Transverse colon (tissue), 4 donors: ENCODE data around the gene IL4R. TPM values are rescaled to one million over a fixed set of nuclear protein-coding genes. Genes with fewer than 3 reads are reported as not detected.

Experiments
- DNase-seq: peaks from one replicate; pipeline ENCODE4 v3.0.0-alpha.2; 2019
- H3K27ac ChIP-seq, 4 donors: fragments of 200-600 bp; sonication (generic); 2 replicates each; pipeline ENCODE4 v1.5.1; 2016 to 2018; ENCODE audit warnings: inconsistent platforms in 4 of 4
- H3K27me3 ChIP-seq: fragments of 200-600 bp; sonication (generic); 2 replicates; pipeline ENCODE4 v1.5.1; 2017; ENCODE audit warnings: inconsistent platforms
- H3K36me3 ChIP-seq, 4 donors: fragments of 200-600 bp; sonication (generic); 2 replicates each; pipeline ENCODE4 v1.5.1; 2017 to 2019; ENCODE audit warnings: inconsistent platforms in 4 of 4
- H3K4me1 ChIP-seq, 4 donors: fragments of 200-600 bp; sonication (generic); 2 replicates each; pipeline ENCODE4 v1.5.1; 2017 to 2020; ENCODE audit warnings: inconsistent platforms in 4 of 4
- H3K4me3 ChIP-seq, 4 donors: fragments of 200-600 bp; sonication (generic); 1 replicate in 1 of 4; 2 replicates in 3 of 4; pipeline versions ENCODE4 v1.5.1 to v1.6.1; 2017 to 2019; ENCODE audit warnings: inconsistent platforms in 4 of 4
- H3K9me3 ChIP-seq, 2 donors: fragments of 200-600 bp; sonication (generic); 2 replicates each; pipeline ENCODE4 v1.5.1; 2017 to 2019; ENCODE audit warnings: inconsistent platforms in 2 of 2
- EP300 ChIP-seq: sonication (generic); formaldehyde crosslinking; IDR thresholded peaks from one replicate; pipeline ENCODE4 v1.6.1; 2017; ENCODE audit warnings: antibody characterized with exemption, low read depth
- POLR2A ChIP-seq: fragments of 450-650 bp; IDR thresholded peaks from one replicate; pipeline ENCODE4 v1.6.1; 2016; ENCODE audit warnings: antibody characterized with exemption, mild to moderate bottlenecking, moderate library complexity
- POLR2AphosphoS5 ChIP-seq, 3 donors: sonication (generic); formaldehyde crosslinking; IDR thresholded peaks; one replicate each; pipeline ENCODE4 v1.6.1; 2016; ENCODE audit warnings: antibody characterized with exemption in 3 of 3
- WGBS, 2 donors: methylation state at CpG; one replicate each; pipeline ENCODE4 v1.1.5; 2018; ENCODE audit warnings: low coverage in 1 of 2; 5-methylcytosine and 5-hydroxymethylcytosine counted together
- in situ Hi-C, 4 donors: fragments of 200-750 bp; cut with MboI; loops; one replicate each; pipeline versions ENCODE4 v1.15.0 to v1.15.1; 2017; ENCODE audit warnings: low sequenced_read_pairs in 3 of 4, low pct_ligation_motif_present in 1 of 4, low pct_unique_long_range_greater_than_20kb in 1 of 4
- intact Hi-C: fragments of 100-400 bp; cut with DNase I; formaldehyde crosslinking; loops from one replicate; pipeline ENCODE4 v1.15.1; 2023; ENCODE audit warnings: low total_unique reads
- total RNA-seq, 4 donors: library from RNA; depleted of rRNA; stranded (reverse); fragments of >200 nt; gene quantifications; one replicate each; pipeline ENCODE4 v1.1.0, GENCODE V29; 2016
- TF ChIP-seq, protein P1 (sequence below), 5 experiments: fragments of 200-600 bp in 3 of 5; fragments of 450-650 bp in 2 of 5; sonication (generic) in 3 of 5; IDR thresholded peaks; 1 replicate in 2 of 5; 2 replicates in 3 of 5; pipeline ENCODE4 v1.5.1; 2016 to 2017; ENCODE audit warnings: antibody characterized with exemption in 5 of 5, inconsistent platforms in 3 of 5, mild to moderate bottlenecking in 2 of 5, moderate library complexity in 1 of 5

Gene IL4R
- total RNA-seq, 4 donors from 2014 or later, result 106 to 235 (median 156) TPM

DNA sequence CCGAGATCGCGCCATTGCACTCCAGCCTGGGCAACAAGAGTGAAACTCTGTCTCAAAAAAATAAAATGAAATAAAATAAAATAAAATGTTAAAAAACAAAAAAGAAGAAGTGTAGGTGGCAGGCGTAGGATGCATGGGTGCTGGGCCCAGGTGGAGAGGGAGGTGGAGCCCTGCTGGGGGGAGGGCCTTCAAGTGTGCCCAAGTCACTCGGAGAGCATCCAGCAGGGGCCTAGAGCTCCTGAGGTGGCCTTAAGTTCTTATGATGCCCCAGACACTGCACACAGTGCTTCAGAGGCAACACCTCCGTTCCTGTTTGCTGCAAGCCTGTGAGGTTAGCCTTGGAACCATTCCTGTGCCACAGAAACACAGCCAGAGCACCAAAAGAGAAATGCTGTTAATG lies 23.2 kb downstream of the IL4R start:
- no peaks in the 10 kb centered on the region for H3K9me3 ChIP-seq
- intact Hi-C loops, result no loop called here
- peak overlapping the region in 3 of 4 donors; percentile 93 to 99 (median 99) for H3K27ac ChIP-seq
- H3K4me1 ChIP-seq, result peaks cover 0 to 11% (median 1%) of the 10 kb centered on the region in 4 donors
- in situ Hi-C loops, result loop anchor here in 2 of 4 donors (25.0 kb wide), 1 partner anchor 100 kb away; no protein-coding TSS in a partner anchor
- peaks cover 0 to 29% (median 11%) of the 10 kb centered on the region in 4 donors for H3K36me3 ChIP-seq
- DNase-seq, result no peak
- WGBS, 2 donors, result 89 to 100% methylated on average over 5 to 6 of the region's 6 CpGs
- TF ChIP-seq POLR2AphosphoS5 (IDR thresholded peaks at IDR 0.05) (no peak), EP300 (no peak), POLR2A (no peak)
- TF ChIP-seq, protein P1, sequence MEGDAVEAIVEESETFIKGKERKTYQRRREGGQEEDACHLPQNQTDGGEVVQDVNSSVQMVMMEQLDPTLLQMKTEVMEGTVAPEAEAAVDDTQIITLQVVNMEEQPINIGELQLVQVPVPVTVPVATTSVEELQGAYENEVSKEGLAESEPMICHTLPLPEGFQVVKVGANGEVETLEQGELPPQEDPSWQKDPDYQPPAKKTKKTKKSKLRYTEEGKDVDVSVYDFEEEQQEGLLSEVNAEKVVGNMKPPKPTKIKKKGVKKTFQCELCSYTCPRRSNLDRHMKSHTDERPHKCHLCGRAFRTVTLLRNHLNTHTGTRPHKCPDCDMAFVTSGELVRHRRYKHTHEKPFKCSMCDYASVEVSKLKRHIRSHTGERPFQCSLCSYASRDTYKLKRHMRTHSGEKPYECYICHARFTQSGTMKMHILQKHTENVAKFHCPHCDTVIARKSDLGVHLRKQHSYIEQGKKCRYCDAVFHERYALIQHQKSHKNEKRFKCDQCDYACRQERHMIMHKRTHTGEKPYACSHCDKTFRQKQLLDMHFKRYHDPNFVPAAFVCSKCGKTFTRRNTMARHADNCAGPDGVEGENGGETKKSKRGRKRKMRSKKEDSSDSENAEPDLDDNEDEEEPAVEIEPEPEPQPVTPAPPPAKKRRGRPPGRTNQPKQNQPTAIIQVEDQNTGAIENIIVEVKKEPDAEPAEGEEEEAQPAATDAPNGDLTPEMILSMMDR (IDR thresholded peaks at IDR 0.05), result no peak
- H3K4me3 ChIP-seq, result no peak overlapping the region
- no peaks in the 10 kb centered on the region for H3K27me3 ChIP-seq

DNA sequence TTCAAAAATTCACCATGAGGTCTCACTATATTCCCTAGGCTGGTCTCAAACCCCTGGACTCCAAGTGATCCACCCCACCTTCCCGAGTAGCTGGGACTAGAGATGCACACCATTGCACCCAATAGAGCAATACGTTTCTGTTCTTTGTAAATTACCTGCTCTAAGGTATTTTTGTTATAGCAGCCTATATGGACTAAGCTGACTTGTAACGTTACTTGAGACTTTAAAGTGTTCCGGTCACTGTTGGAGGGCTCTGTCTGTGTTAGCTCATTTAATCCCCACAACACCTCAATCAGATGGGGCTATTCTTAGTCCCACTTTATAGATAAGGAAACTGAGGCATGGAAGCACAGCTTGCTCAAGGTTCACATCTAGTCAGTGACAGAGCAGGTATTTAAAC lies 25.4 kb downstream of the IL4R start:
- H3K27me3 ChIP-seq, result no peaks in the 10 kb centered on the region
- H3K36me3 ChIP-seq, result peaks cover 0 to 36% (median 14%) of the 10 kb centered on the region in 4 donors
- H3K27ac ChIP-seq, result no peak overlapping the region
- in situ Hi-C loops, result loop anchor here in 2 of 4 donors (25.0 kb wide), 1 partner anchor 102 kb away; no protein-coding TSS in a partner anchor
- TF ChIP-seq, protein P1 (IDR thresholded peaks at IDR 0.05), result no peak
- TF ChIP-seq POLR2A, result no peak
- no peak for TF ChIP-seq EP300
- TF ChIP-seq POLR2AphosphoS5 (IDR thresholded peaks at IDR 0.05), result no peak
- intact Hi-C loops, result no loop called here
- DNase-seq, result no peak
- WGBS, 2 donors, result 94 to 97% methylated on average over 4 of the region's 4 CpGs
- H3K9me3 ChIP-seq, result no peaks in the 10 kb centered on the region
- H3K4me1 ChIP-seq, result peaks cover 0 to 8% (median 1%) of the 10 kb centered on the region in 4 donors
- H3K4me3 ChIP-seq, result no peak overlapping the region

DNA sequence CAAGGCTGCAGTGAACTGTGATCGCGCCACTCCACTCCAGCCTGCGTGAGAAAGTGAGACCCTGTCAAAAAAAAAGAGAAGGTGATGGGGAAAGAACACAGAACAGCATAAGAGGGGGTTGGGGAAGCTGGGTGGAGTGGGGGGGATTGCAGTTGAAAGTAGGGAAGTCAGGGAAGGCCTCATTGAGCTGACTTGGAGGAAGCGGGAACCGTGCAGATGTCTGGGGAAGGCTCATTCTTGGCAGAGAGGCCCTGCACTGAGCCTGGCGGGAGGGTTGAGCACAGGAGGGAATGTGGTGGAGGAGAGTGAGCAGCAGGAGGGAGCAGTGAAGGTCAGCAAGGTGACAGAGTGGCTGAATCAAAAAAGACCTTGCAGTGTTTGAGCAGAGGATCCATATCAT lies 26.9 kb downstream of the IL4R start:
- 74 to 88% methylated on average over 3 to 6 of the region's 6 CpGs for WGBS, 2 donors
- Histone ChIP-seq H3K36me3 (peaks cover 0 to 45% (median 23%) of the 10 kb centered on the region in 4 donors), H3K27ac (no peak overlapping the region), H3K4me3 (no peak overlapping the region), H3K4me1 (no peaks in the 10 kb centered on the region), H3K9me3 (no peaks in the 10 kb centered on the region), H3K27me3 (no peaks in the 10 kb centered on the region)
- in situ Hi-C loops, result loop anchor here in 2 of 4 donors (25.0 kb wide), 1 partner anchor 103 kb away; no protein-coding TSS in a partner anchor
- DNase-seq, result no peak
- intact Hi-C loops, result no loop called here
- no peak for TF ChIP-seq EP300
- TF ChIP-seq, protein P1 (IDR thresholded peaks at IDR 0.05), result no peak
- TF ChIP-seq POLR2AphosphoS5 (IDR thresholded peaks at IDR 0.05), result no peak
- no peak for TF ChIP-seq POLR2A

DNA sequence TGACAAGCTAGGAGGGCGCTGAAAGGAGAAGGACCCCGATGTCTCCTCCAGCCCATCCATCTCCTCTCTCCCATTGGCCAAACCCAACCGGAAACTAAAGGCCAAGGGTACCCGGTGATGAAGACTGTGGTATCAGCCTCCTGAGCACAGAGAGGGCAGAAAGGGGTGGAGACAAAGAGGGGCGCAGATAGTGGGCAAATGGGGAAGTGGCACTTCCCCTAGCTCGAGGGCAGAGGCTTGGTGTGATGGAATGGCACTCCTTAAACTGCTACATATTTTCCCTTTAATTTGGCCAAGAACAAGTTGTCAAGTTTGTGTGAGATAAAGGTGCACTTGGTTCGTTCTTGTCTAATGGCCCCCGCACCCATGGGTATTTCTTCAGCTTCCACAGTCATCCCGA lies 27.8 kb downstream of the IL4R start:
- intact Hi-C loops, result no loop called here

More for the DNA sequence above, 27.8 kb downstream of the IL4R start:
- Histone ChIP-seq H3K27ac (no peak overlapping the region), H3K36me3 (peaks cover 0 to 54% (median 26%) of the 10 kb centered on the region in 4 donors), H3K9me3 (no peaks in the 10 kb centered on the region), H3K4me3 (no peak overlapping the region), H3K27me3 (no peaks in the 10 kb centered on the region), H3K4me1 (no peaks in the 10 kb centered on the region)
- TF ChIP-seq POLR2A (no peak), POLR2AphosphoS5 (IDR thresholded peaks at IDR 0.05) (no peak), EP300 (no peak)
- TF ChIP-seq, protein P1 (IDR thresholded peaks at IDR 0.05), result no peak
- in situ Hi-C loops, result loop anchor here in 2 of 4 donors (25.0 kb wide), 1 partner anchor 104 kb away; no protein-coding TSS in a partner anchor
- WGBS, 2 donors, result 75 to 86% methylated on average over 4 to 9 of the region's 9 CpGs
- no peak for DNase-seq
